A549 (cell line): ENCODE measurements around the gene PTPRK. TPM values are rescaled to one million over a fixed set of nuclear protein-coding genes. Genes with fewer than 3 reads are reported as not detected.

Source experiments
- ATAC-seq, 2 experiments: fragments of 200-7000 bp in 1 of 2; fragments of >200 bp in 1 of 2; cut with Nextera tagmentation in 1 of 2; cut with Tn5 transposase in 1 of 2; 3 replicates each; pipeline versions ENCODE4 v1.8.0 to v1.9.1; 2018 to 2020; ENCODE audit warnings: mild to moderate bottlenecking in 1 of 2, moderate library complexity in 1 of 2
- CTCF ChIA-PET: fragments of 300-600 bp; sonication (Branson Sonifier 250); formaldehyde crosslinking; extraction: SDS; loops from one replicate; lab custom pipeline; 2021; ENCODE audit warnings: antibody characterized with exemption, inconsistent platforms; lab: Yijun Ruan, JAX
- POLR2A ChIA-PET: fragments of 350-600 bp; formaldehyde crosslinking; extraction: SDS; loops from one replicate; lab custom pipeline; 2021; ENCODE audit warnings: antibody characterized with exemption, inconsistent platforms; lab: Yijun Ruan, JAX
- DNase-seq, 2 experiments: peaks; one replicate each; pipeline versions ENCODE4 v3.0.0 to v3.0.0-alpha.2; 2011 to 2016; ENCODE audit warnings: low read depth in 1 of 2, low spot score in 1 of 2
- FAIRE-seq: peaks from 2 replicates; lab custom pipeline; 2011; peaks lifted over from hg19 to GRCh38; lab: Jason Lieb, UNC
- H3K27ac ChIP-seq, 2 experiments: fragments of >200 bp; sonication (Bioruptor Twin); formaldehyde crosslinking; 3 replicates each; pipeline ENCODE4 v1.5.1; 2016 to 2017
- H3K4me1 ChIP-seq: fragments of >200 bp; sonication (Bioruptor Twin); formaldehyde crosslinking; 3 replicates; pipeline ENCODE4 v1.6.1; 2016
- H3K4me2 ChIP-seq: fragments of >200 bp; sonication (Bioruptor Twin); formaldehyde crosslinking; 3 replicates; pipeline ENCODE4 v1.6.1; 2016
- H3K4me3 ChIP-seq: fragments of >200 bp; sonication (Bioruptor Twin); formaldehyde crosslinking; 3 replicates; pipeline ENCODE4 v1.5.1; 2016
- H3K9me3 ChIP-seq: fragments of >200 bp; sonication (Bioruptor Twin); formaldehyde crosslinking; 3 replicates; pipeline ENCODE4 v1.6.1; 2016
- BCL3 ChIP-seq: fragments of >200 bp; sonication (Bioruptor Twin); formaldehyde crosslinking; IDR thresholded peaks from 3 replicates; pipeline ENCODE4 v1.6.1; 2016
- CBX8 ChIP-seq: fragments of 200-600 bp; sonication (generic); IDR thresholded peaks from 2 replicates; pipeline ENCODE4 v1.6.1; 2016
- CEBPB ChIP-seq, 2 experiments: fragments of >200 bp in 1 of 2; sonication (Bioruptor Twin) in 1 of 2; formaldehyde crosslinking in 1 of 2; IDR thresholded peaks; 2 replicates each; pipeline ENCODE4 v1.6.1; 2012 to 2016
- CHD2 ChIP-seq: fragments of 150-350 bp; IDR thresholded peaks from 2 replicates; pipeline ENCODE4 v1.6.1; 2014; ENCODE audit warnings: low read length; ENCODE audit not compliant: partially characterized antibody
- EHMT2 ChIP-seq: fragments of 200-600 bp; sonication (generic); IDR thresholded peaks from 2 replicates; pipeline ENCODE4 v1.6.1; 2016; ENCODE audit warnings: antibody characterized with exemption, low read depth, mild to moderate bottlenecking, moderate library complexity
- ELK1 ChIP-seq: fragments of 150-350 bp; IDR thresholded peaks from 2 replicates; pipeline ENCODE4 v1.6.1; 2014; ENCODE audit warnings: low read depth, mild to moderate bottlenecking, low read length
- HEYL ChIP-seq: fragments of 250-450 bp; sonication (Bioruptor Pico); IDR thresholded peaks from 2 replicates; pipeline ENCODE4 v1.8.0; 2021; ENCODE audit warnings: mild to moderate bottlenecking, moderate library complexity
- HMGXB4 ChIP-seq: fragments of 250-450 bp; sonication (Bioruptor Pico); IDR thresholded peaks from 2 replicates; pipeline ENCODE4 v1.5.0; 2021; ENCODE audit warnings: mild to moderate bottlenecking, moderate library complexity, borderline replicate concordance
- HOXB13 ChIP-seq: fragments of 250-450 bp; sonication (Bioruptor Pico); IDR thresholded peaks from 2 replicates; pipeline ENCODE4 v1.5.0; 2020; ENCODE audit warnings: low read depth, mild to moderate bottlenecking, moderate library complexity
- HOXB5 ChIP-seq: fragments of 250-450 bp; sonication (Bioruptor Pico); IDR thresholded peaks from 2 replicates; pipeline ENCODE4 v1.5.0; 2020; ENCODE audit warnings: mild to moderate bottlenecking, moderate library complexity
- KDM1A ChIP-seq: fragments of 200-600 bp; sonication (generic); IDR thresholded peaks from 2 replicates; pipeline ENCODE4 v1.6.1; 2016; ENCODE audit warnings: low read depth, mild to moderate bottlenecking
- MAFK ChIP-seq: fragments of 450-650 bp; IDR thresholded peaks from 2 replicates; pipeline ENCODE4 v1.6.1; 2014; ENCODE audit not compliant: partially characterized antibody
- MAX ChIP-seq: IDR thresholded peaks from 2 replicates; pipeline ENCODE4 v1.6.1; 2012
- MAZ ChIP-seq: fragments of 150-350 bp; IDR thresholded peaks from 2 replicates; pipeline ENCODE4 v1.6.1; 2014; ENCODE audit warnings: antibody characterized with exemption, low read depth, low read length, borderline replicate concordance
- MYC ChIP-seq: IDR thresholded peaks from 2 replicates; pipeline ENCODE4 v1.6.1; 2012; ENCODE audit warnings: mild to moderate bottlenecking, inconsistent platforms, low read length, improper control_type of control experiment, borderline replicate concordance
- NPAS2 ChIP-seq: fragments of 250-450 bp; sonication (Bioruptor Pico); IDR thresholded peaks from 2 replicates; pipeline ENCODE4 v1.8.0; 2022; ENCODE audit warnings: mild to moderate bottlenecking, moderate library complexity, borderline replicate concordance
- NR3C1 ChIP-seq: fragments of >200 bp; sonication (Bioruptor Twin); formaldehyde crosslinking; IDR thresholded peaks from 3 replicates; pipeline ENCODE4 v1.6.1; 2017
- POLR2AphosphoS2 ChIP-seq: conservative IDR thresholded peaks from 2 replicates; pipeline ENCODE4 v1.6.1; 2012; ENCODE audit warnings: low read length, improper control_type of control experiment, inconsistent platforms
- RAD21 ChIP-seq, 2 experiments: fragments of >200 bp in 1 of 2; sonication (Bioruptor Twin) in 1 of 2; formaldehyde crosslinking in 1 of 2; IDR thresholded peaks in 1 of 2; conservative IDR thresholded peaks in 1 of 2; 2 replicates in 1 of 2; 3 replicates in 1 of 2; pipeline ENCODE4 v1.6.1; 2012 to 2018; ENCODE audit warnings: inconsistent platforms in 1 of 2
- RARB ChIP-seq: fragments of 250-450 bp; sonication (Bioruptor Pico); IDR thresholded peaks from 2 replicates; pipeline ENCODE4 v1.8.0; 2021; ENCODE audit warnings: mild to moderate bottlenecking, moderate library complexity
- USF2 ChIP-seq: fragments of 450-650 bp; IDR thresholded peaks from 2 replicates; pipeline ENCODE4 v1.6.1; 2014; ENCODE audit warnings: antibody characterized with exemption
- ZFP36 ChIP-seq: fragments of 450-650 bp; IDR thresholded peaks from 2 replicates; pipeline ENCODE4 v1.6.1; 2014; ENCODE audit warnings: borderline replicate concordance; ENCODE audit not compliant: partially characterized antibody
- WGBS: methylation state at CpG from one replicate; pipeline ENCODE4 v1.1.6; 2017; ENCODE audit errors: missing lambda C conversion rate; 5-methylcytosine and 5-hydroxymethylcytosine counted together
- polyA plus RNA-seq, 4 experiments: library from polyadenylated mRNA; depleted of rRNA in 3 of 4; stranded (reverse); fragments of >200 nt; fragmentation: RNase III in 1 of 4; extraction: RNeasy Plus Mini Kit Qiagen cat#74134 plus additional on column Dnase treatment in 1 of 4; gene quantifications; 2 replicates in 3 of 4; 3 replicates in 1 of 4; pipeline ENCODE4 v1.2.3, GENCODE V29; 2011 to 2017

Gene PTPRK
- polyA plus RNA-seq, 2 of the 4 experiments (the other 2 are of a cell fraction): 14.4 to 16.1 TPM

- no peak for DNase-seq
- Histone ChIP-seq H3K27ac (no peak overlapping the region), H3K4me2 (no peak overlapping the region), H3K9me3 (no peaks in the 10 kb centered on the region), H3K4me3 (no peak overlapping the region), H3K4me1 (no peaks in the 10 kb centered on the region)
- WGBS: 71% methylated on average over 1 of the region's 1 CpG
- FAIRE-seq: no peak
- no peak for ATAC-seq
- no peak for TF ChIP-seq RAD21 (conservative IDR thresholded peaks at IDR 0.05 in 1 of 2, IDR thresholded peaks at IDR 0.05 in 1 of 2)
- no peak for TF ChIP-seq KDM1A
- no peak for TF ChIP-seq HMGXB4 (CRISPR knock-in tag)
- TF ChIP-seq POLR2AphosphoS2: no peak
- no peak for TF ChIP-seq NR3C1
- ChIA-PET POLR2A (no interaction called here), CTCF (interaction anchor here (0.7 kb wide), 1 partner anchor 90 kb away, joined by 3 read pairs; no protein-coding TSS in a partner anchor)
Observed at GRCh38 chr6:128024969-128025368, 495.4 kb downstream of the PTPRK start.

- Histone ChIP-seq H3K9me3 (no peaks in the 10 kb centered on the region), H3K4me3 (no peak overlapping the region), H3K4me1 (no peaks in the 10 kb centered on the region), H3K4me2 (no peak overlapping the region), H3K27ac (no peak overlapping the region)
- ChIA-PET CTCF (no interaction called here), POLR2A (no interaction called here)
- no peak for ATAC-seq
- FAIRE-seq: no peak
- 87% methylated on average over 1 of the region's 1 CpG for whole genome bisulfite sequencing
- no peak for DNase-seq
- no peak for TF ChIP-seq RARB
- TF ChIP-seq NR3C1: no peak
- TF ChIP-seq HEYL (CRISPR knock-in tag): no peak
- TF ChIP-seq NPAS2 (CRISPR knock-in tag): no peak
- TF ChIP-seq MYC: no peak
- TF ChIP-seq CBX8: no peak
- TF ChIP-seq USF2: no peak
- TF ChIP-seq MAFK: no peak
- no peak for TF ChIP-seq MAX
- TF ChIP-seq ZFP36: no peak
- TF ChIP-seq HOXB13 (CRISPR knock-in tag): no peak
- no peak for TF ChIP-seq CHD2
- TF ChIP-seq BCL3: no peak
- TF ChIP-seq EHMT2: no peak
- TF ChIP-seq CEBPB (IDR thresholded peaks at IDR 0.05): no peak
- no peak for TF ChIP-seq MAZ
- no peak for TF ChIP-seq HOXB5 (CRISPR knock-in tag)
- no peak for TF ChIP-seq ELK1
Observed at GRCh38 chr6:128024046-128024445, 496.4 kb downstream of the PTPRK start.
